Left ventricle myocardium superior (tissue), 1 donor: ENCODE measurements around the gene ENDOU. TPM values are rescaled to one million over a fixed set of nuclear protein-coding genes. Genes with fewer than 3 reads are reported as not detected.

Experiments
- ATAC-seq: fragments of 200-7000 bp; cut with Tn5 transposase; one replicate; pipeline ENCODE4 v1.9.1; 2020; ENCODE audit warnings: mild to moderate bottlenecking, moderate library complexity
- DNase-seq: peaks from one replicate; pipeline ENCODE4 v3.0.0-alpha.2; 2020
- intact Hi-C: fragments of 100-400 bp; cut with micrococcal nuclease; formaldehyde crosslinking; loops from one replicate; pipeline ENCODE4 v1.11.0; 2022
- total RNA-seq: library from RNA; stranded (reverse); fragmentation: NEBNext Ultra II Directional; extraction: Animal tissue kit (Norgen Biotek cat#: 25700); gene quantifications from one replicate; pipeline ENCODE4 v1.2.1, GENCODE V29; 2021
- donor health status: DM: no; HTN: yes; CAD: no; lungs with severe emphysema.

Gene ENDOU
- total RNA-seq, 1 donor from 2014 or later, result 0.30 TPM

- DNase-seq (peak; percentile 92), ATAC-seq (peak; percentile 90)
- intact Hi-C loops, result no loop called here
Measured at GRCh38 chr12:47758834-47759690, 33.8 kb upstream of the ENDOU start, which contains the start of gene RAPGEF3. Gene RAPGEF3, minus strand, starts transcription at chr12:47758880. Its CDS starts 324 bp downstream, at chr12:47758556.

- intact Hi-C loops, result no loop called here
- DNase-seq (no peak), ATAC-seq (no peak)
Measured at GRCh38 chr12:47758584-47758833, 33.2 kb upstream of the ENDOU start.

- intact Hi-C loops, result no loop called here
- ATAC-seq (peak; percentile 4), DNase-seq (peak; percentile 66)
Measured at GRCh38 chr12:47757840-47758583, 32.7 kb upstream of the ENDOU start.

GRCh38 chr12:47757364-47757839 lies 32.1 kb upstream of the ENDOU start:
- intact Hi-C loops, result no loop called here
- no peak for DNase-seq
- ATAC-seq, result no peak

- intact Hi-C loops, result no loop called here
- ATAC-seq (no peak), DNase-seq (no peak)
Measured at GRCh38 chr12:47755655-47756562, 30.6 kb upstream of the ENDOU start.

- DNase-seq (peak; percentile 60), ATAC-seq (peak; percentile 11)
- intact Hi-C loops, result no loop called here
Measured at GRCh38 chr12:47754881-47755280, 29.6 kb upstream of the ENDOU start.

- no peak for DNase-seq
Measured at GRCh38 chr12:47754126-47754525, 28.8 kb upstream of the ENDOU start.

GRCh38 chr12:47753021-47754001 lies 28.0 kb upstream of the ENDOU start:
- intact Hi-C loops, result no loop called here
- DNase-seq, result peak; percentile 93
- ATAC-seq, result peak; percentile 93

More at GRCh38 chr12:47754126-47754525, 28.8 kb upstream of the ENDOU start:
- ATAC-seq, result no peak
- intact Hi-C loops, result no loop called here

- DNase-seq, result no peak
- ATAC-seq, result no peak
- intact Hi-C loops, result no loop called here
Measured at GRCh38 chr12:47752552-47752951, 27.3 kb upstream of the ENDOU start.

- DNase-seq, result no peak
- no peak for ATAC-seq
Measured at GRCh38 chr12:47752121-47752520, 26.8 kb upstream of the ENDOU start.

GRCh38 chr12:47751561-47751960 lies 26.3 kb upstream of the ENDOU start:
- no peak for ATAC-seq
- intact Hi-C loops, result no loop called here
- no peak for DNase-seq

More at GRCh38 chr12:47752121-47752520, 26.8 kb upstream of the ENDOU start:
- intact Hi-C loops, result no loop called here

GRCh38 chr12:47750916-47751470 lies 25.7 kb upstream of the ENDOU start:
- DNase-seq, result no peak
- intact Hi-C loops, result no loop called here
- ATAC-seq, result no peak

- ATAC-seq, result no peak
- intact Hi-C loops, result no loop called here
- DNase-seq, result no peak
Measured at GRCh38 chr12:47750229-47750798, 25.0 kb upstream of the ENDOU start.

- no peak for DNase-seq
Measured at GRCh38 chr12:47748899-47749298, 23.6 kb upstream of the ENDOU start.

GRCh38 chr12:47748507-47748828 lies 23.2 kb upstream of the ENDOU start:
- intact Hi-C loops, result no loop called here
- no peak for DNase-seq
- ATAC-seq, result no peak

More at GRCh38 chr12:47748899-47749298, 23.6 kb upstream of the ENDOU start:
- ATAC-seq, result no peak
- intact Hi-C loops, result no loop called here

- no peak for ATAC-seq
- no peak for DNase-seq
- intact Hi-C loops, result no loop called here
Measured at GRCh38 chr12:47747596-47748506, 22.6 kb upstream of the ENDOU start.

- intact Hi-C loops, result no loop called here
- DNase-seq (no peak), ATAC-seq (no peak)
Measured at GRCh38 chr12:47747126-47747525, 21.8 kb upstream of the ENDOU start.
